PFSK-1 (cell line): ENCODE results near the gene UST.

Source experiments
- FOXP2 ChIP-seq: optimal IDR thresholded peaks from 2 replicates; pipeline ENCODE3; 2011; ENCODE audit warnings: borderline replicate concordance, control low read depth, inconsistent platforms; ENCODE audit not compliant: insufficient read depth; ENCODE audit errors: extremely low read length, extremely low read depth
- POLR2AphosphoS5 ChIP-seq: IDR thresholded peaks from 2 replicates; pipeline ENCODE4 v1.6.1; 2012; ENCODE audit warnings: low read depth, mild to moderate bottlenecking, control low read depth, low read length, moderate library complexity

GRCh38 chr6:149079456-149079855 is 332.6 kb downstream of the UST start:
- TF ChIP-seq FOXP2: no peak
- no peak for TF ChIP-seq POLR2AphosphoS5
